Astrocyte of the spinal cord (primary cell): ENCODE measurements around the gene CBLB.

Experiments
- DNase-seq: peaks from one replicate; pipeline ENCODE4 v3.0.0; 2011; ENCODE audit warnings: low read depth, low spot score
- H3K4me3 ChIP-seq: 2 replicates; pipeline ENCODE4 v1.5.1; 2011; ENCODE audit warnings: low read depth, mild to moderate bottlenecking, low read length, moderate library complexity
- in situ Hi-C: cut with HindIII; loops from 2 replicates; pipeline ENCODE4 v1.10.0; 2017; ENCODE audit warnings: low sequenced_read_pairs
- TF ChIP-seq, protein P1 (sequence below): IDR thresholded peaks from 2 replicates; pipeline ENCODE4 v1.5.1; 2012; ENCODE audit warnings: low read depth, mild to moderate bottlenecking, low read length, inconsistent platforms

Gene CBLB

DNA sequence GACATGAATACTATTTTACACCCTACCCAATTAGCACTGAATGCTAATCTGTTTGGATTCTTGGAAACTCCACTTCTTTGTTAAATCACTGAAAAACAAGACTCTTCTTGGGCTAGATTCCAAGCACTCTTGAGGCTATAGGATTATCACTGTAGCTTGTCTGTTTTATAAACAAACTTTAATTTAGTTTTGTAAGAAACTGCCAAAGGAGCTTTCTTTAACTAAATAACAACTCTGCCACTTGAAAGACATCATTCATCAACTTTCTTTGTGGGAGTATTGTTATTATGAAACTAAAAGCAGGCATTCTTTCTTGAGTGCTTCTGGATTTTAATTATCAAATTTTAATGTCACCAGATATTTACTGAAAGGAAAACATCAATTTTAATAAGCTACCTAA, 24.1 kb downstream of the CBLB start:
- H3K4me3 ChIP-seq = no peak overlapping the region
- DNase-seq = no peak
- in situ Hi-C loops = no loop called here
- TF ChIP-seq, protein P1, sequence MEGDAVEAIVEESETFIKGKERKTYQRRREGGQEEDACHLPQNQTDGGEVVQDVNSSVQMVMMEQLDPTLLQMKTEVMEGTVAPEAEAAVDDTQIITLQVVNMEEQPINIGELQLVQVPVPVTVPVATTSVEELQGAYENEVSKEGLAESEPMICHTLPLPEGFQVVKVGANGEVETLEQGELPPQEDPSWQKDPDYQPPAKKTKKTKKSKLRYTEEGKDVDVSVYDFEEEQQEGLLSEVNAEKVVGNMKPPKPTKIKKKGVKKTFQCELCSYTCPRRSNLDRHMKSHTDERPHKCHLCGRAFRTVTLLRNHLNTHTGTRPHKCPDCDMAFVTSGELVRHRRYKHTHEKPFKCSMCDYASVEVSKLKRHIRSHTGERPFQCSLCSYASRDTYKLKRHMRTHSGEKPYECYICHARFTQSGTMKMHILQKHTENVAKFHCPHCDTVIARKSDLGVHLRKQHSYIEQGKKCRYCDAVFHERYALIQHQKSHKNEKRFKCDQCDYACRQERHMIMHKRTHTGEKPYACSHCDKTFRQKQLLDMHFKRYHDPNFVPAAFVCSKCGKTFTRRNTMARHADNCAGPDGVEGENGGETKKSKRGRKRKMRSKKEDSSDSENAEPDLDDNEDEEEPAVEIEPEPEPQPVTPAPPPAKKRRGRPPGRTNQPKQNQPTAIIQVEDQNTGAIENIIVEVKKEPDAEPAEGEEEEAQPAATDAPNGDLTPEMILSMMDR = no peak

DNA sequence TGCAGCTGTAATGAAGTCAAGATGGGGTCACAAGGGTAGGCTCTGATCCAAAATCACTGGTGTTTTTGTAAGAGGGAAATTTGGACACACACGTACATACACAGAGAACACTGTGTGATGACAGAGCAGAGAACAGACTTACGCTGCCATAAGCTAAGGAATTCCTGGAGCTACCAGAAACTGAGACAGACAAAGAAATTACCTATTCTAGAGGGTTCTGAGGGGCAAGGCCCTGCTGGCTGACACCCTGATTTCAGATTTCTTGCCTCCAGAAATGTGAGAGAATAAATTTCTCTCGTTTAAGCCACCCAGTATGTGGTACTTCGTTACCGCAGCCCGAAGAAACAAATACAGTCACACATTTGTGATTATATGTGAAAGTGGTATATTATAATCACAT, 24.8 kb downstream of the CBLB start:
- in situ Hi-C loops = no loop called here
- DNase-seq = no peak
- TF ChIP-seq, protein P1 = no peak
- no peak overlapping the region for H3K4me3 ChIP-seq

DNA sequence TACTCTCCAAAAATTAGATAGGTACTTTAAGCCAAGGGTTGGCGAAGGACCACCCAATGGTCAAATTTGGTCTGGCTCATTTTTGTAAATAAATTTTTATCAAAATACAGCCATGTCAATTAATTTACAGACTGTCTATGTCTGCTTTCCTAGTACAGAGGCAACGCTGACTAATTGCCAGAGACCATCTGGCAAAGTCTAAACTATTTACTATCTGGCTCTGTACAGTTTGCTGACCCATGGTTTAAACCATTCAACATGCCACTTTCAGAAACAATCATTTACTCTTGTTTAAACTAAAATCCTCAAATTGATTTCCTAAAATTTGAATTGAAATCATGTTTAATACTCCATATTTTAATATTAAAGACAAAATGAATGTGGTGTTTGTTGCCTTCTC, 25.9 kb downstream of the CBLB start:
- no peak for DNase-seq
- in situ Hi-C loops = no loop called here

DNA sequence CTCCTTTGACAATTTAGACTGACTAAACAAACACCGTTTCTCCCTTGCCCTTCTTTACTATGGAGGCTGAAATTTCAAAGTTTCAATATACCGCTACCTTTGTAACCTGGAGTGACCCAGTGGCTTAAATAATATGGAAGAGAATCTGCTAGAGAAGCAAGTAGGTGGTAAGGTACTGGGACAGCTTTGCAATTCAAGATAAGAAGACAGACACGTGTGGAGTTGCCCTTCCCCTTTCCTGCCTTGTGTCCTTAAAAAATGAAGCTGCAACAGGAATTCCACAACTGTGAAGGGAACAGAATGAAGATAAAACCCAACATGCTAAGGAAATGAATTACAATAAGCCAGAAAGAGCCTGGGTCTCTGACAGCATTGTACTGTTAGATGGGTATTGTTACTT, 26.4 kb downstream of the CBLB start:
- in situ Hi-C loops = no loop called here
- TF ChIP-seq, protein P1 = no peak
- no peak for DNase-seq
- no peak overlapping the region for H3K4me3 ChIP-seq

More for the DNA sequence above, 25.9 kb downstream of the CBLB start:
- no peak overlapping the region for H3K4me3 ChIP-seq
- TF ChIP-seq, protein P1 = no peak

DNA sequence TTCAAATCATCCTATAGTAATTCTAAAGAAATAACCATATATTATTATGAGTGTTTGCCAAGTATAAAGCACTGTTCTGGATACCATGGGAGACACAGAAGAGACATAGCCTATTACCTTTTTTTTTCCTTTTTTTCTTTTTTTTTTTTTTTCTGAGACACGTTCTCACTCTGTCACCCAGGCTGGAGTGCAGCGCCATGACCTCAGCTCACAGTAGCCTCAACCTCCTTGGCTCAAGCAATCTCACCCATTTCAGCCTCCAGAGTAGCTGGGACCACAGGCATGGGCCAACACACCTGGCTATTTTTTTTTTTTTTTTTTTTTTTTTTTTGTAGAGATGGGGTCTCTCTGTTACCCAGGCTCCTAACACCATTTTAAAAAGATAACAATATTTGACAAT, 30.9 kb downstream of the CBLB start:
- TF ChIP-seq, protein P1 = no peak
- no peak overlapping the region for H3K4me3 ChIP-seq
- DNase-seq = no peak
- in situ Hi-C loops = no loop called here

DNA sequence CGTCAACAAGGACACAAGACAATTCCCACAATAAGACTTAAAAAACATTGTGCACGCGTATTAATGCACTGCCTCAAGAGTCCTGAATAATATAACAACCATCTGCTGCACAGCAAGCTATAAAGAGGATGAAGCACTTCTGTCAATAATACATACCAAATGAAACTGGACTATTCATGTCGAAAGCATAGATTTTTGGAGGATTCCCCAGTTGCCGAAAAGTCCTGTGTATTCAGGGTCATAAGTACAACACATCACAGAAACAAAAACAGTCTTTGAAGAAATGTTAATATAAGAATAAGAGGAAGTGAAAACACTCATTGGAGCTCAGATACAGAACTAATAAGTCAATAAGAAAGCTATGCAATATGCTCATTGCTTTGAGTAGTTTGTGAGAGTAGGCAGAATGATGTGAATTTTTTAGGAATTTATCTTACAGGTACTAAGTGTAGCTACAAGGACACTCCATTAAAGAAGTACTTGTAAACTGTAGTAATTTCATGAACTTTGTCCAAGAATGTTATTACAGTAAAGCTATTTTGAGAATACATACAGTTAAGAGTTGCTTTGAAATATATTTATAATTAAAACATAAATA, 31.6 kb downstream of the CBLB start:
- H3K4me3 ChIP-seq = no peak overlapping the region
- peak; percentile 57 for DNase-seq
- in situ Hi-C loops = no loop called here
- TF ChIP-seq, protein P1 = no peak
